Endothelial cell of umbilical vein (primary cell): ENCODE results near the gene EIF2B1. TPM values are rescaled to one million over a fixed set of nuclear protein-coding genes. Genes with fewer than 3 reads are reported as not detected.

Experiments used
- BruUV-seq: library from RNA; stranded (reverse); fragments of 400-500 nt; replicated peaks from 2 replicates; lab custom pipeline; 2021; lab: Mats Ljungman, UMichigan
- CTCF ChIA-PET: fragments of 300-600, 350-600 bp; sonication (Branson Sonifier 250); formaldehyde crosslinking; loops from one replicate; lab custom pipeline; 2021; ENCODE audit warnings: antibody characterized with exemption, inconsistent platforms; lab: Charles Lee
- POLR2A ChIA-PET: fragments of 300-600, 350-600 bp; sonication (Branson Sonifier 250); formaldehyde crosslinking; loops from one replicate; lab custom pipeline; 2021; ENCODE audit warnings: antibody characterized with exemption, inconsistent platforms; lab: Charles Lee
- DNase-seq: peaks from one replicate; pipeline ENCODE4 v3.0.0-alpha.2; 2011; ENCODE audit warnings: low read depth, low spot score
- FAIRE-seq: peaks from 2 replicates; lab custom pipeline; 2011; peaks lifted over from hg19 to GRCh38; lab: Jason Lieb, UNC
- H2AFZ ChIP-seq: 2 replicates; pipeline ENCODE4 v1.6.0; 2012; ENCODE audit warnings: low read depth, low read length, control low read depth, inconsistent platforms
- H3K27ac ChIP-seq: 2 replicates; pipeline ENCODE4 v1.5.1; 2011; ENCODE audit warnings: low read depth, mild to moderate bottlenecking, control low read depth, low read length, moderate library complexity; ENCODE audit not compliant: insufficient read depth
- H3K27me3 ChIP-seq, 2 experiments: 2 replicates each; pipeline versions ENCODE4 v1.6.0 to v1.6.1; 2011; ENCODE audit warnings: low read length in 2 of 2, mixed read lengths in 1 of 2; ENCODE audit not compliant: control insufficient read depth in 2 of 2, insufficient read depth in 2 of 2
- H3K36me3 ChIP-seq, 2 experiments: 2 replicates in 1 of 2; 3 replicates in 1 of 2; pipeline ENCODE4 v1.5.1; 2011; ENCODE audit warnings: low read length in 2 of 2, mild to moderate bottlenecking in 1 of 2, moderate library complexity in 1 of 2; ENCODE audit not compliant: control insufficient read depth in 2 of 2, insufficient read depth in 2 of 2; ENCODE audit errors: extremely low read depth in 1 of 2
- H3K4me1 ChIP-seq: 3 replicates; pipeline ENCODE4 v1.5.1; 2011; ENCODE audit warnings: mild to moderate bottlenecking, low read length; ENCODE audit not compliant: control insufficient read depth, insufficient read depth; ENCODE audit errors: extremely low read depth
- H3K4me2 ChIP-seq: 2 replicates; pipeline ENCODE4 v1.6.1; 2011; ENCODE audit warnings: low read length, control low read depth, mixed read lengths; ENCODE audit not compliant: insufficient read depth
- H3K4me3 ChIP-seq, 3 experiments: fragments of 200-600 bp in 1 of 3; sonication (generic), shearing (Covaris generic) in 1 of 3; replicated peaks in 1 of 3; 2 replicates each; pipeline ENCODE4 v1.5.1; 2011 to 2016; ENCODE audit warnings: control low read depth in 3 of 3, low read length in 3 of 3, mild to moderate bottlenecking in 2 of 3, inconsistent platforms in 1 of 3, low read depth in 1 of 3, moderate library complexity in 1 of 3; ENCODE audit not compliant: insufficient read depth in 1 of 3
- H3K79me2 ChIP-seq: 2 replicates; pipeline ENCODE4 v1.6.0; 2012; ENCODE audit warnings: low read length, inconsistent platforms; ENCODE audit not compliant: control insufficient read depth, insufficient read depth
- H3K9ac ChIP-seq: replicated peaks from 2 replicates; pipeline ENCODE3; 2011; ENCODE audit warnings: low read length, control low read depth; ENCODE audit not compliant: insufficient read depth; ENCODE audit errors: extremely low read depth
- H3K9me1 ChIP-seq: replicated peaks from 3 replicates; pipeline ENCODE4 v1.6.0; 2011; ENCODE audit warnings: mild to moderate bottlenecking, low read length; ENCODE audit not compliant: control insufficient read depth, insufficient read depth; ENCODE audit errors: extremely low read depth
- H3K9me3 ChIP-seq: replicated peaks from 2 replicates; pipeline ENCODE4 v1.5.1; 2012; ENCODE audit warnings: low read length, inconsistent platforms; ENCODE audit not compliant: control insufficient read depth, insufficient read depth
- H4K20me1 ChIP-seq: replicated peaks from 2 replicates; pipeline ENCODE3; 2011; ENCODE audit warnings: mild to moderate bottlenecking, low read length; ENCODE audit not compliant: control insufficient read depth, insufficient read depth; ENCODE audit errors: extremely low read depth
- EZH2 ChIP-seq: IDR thresholded peaks from 2 replicates; pipeline ENCODE4 v1.6.1; 2012; ENCODE audit warnings: borderline replicate concordance, low read depth, mild to moderate bottlenecking, moderate library complexity, low read length, inconsistent platforms; ENCODE audit not compliant: severe bottlenecking
- FOS ChIP-seq: IDR thresholded peaks from 2 replicates; pipeline ENCODE4 v1.6.1; 2011; ENCODE audit warnings: mild to moderate bottlenecking, low read length, moderate library complexity, borderline replicate concordance; ENCODE audit not compliant: insufficient read depth
- GATA2 ChIP-seq: IDR thresholded peaks from 2 replicates; pipeline ENCODE4 v1.7.0; 2011; ENCODE audit warnings: low read depth, mild to moderate bottlenecking, moderate library complexity, mixed read lengths, low read length; ENCODE audit not compliant: insufficient read length, insufficient read depth
- JUN ChIP-seq: IDR thresholded peaks from 2 replicates; pipeline ENCODE4 v1.6.1; 2011; ENCODE audit warnings: borderline replicate concordance, low read depth; ENCODE audit not compliant: insufficient read length, insufficient read depth
- MYC ChIP-seq: IDR thresholded peaks from one replicate; pipeline ENCODE4 v1.6.1; 2011; ENCODE audit warnings: mild to moderate bottlenecking, low read depth, low read length
- POLR2A ChIP-seq: IDR thresholded peaks from 2 replicates; pipeline ENCODE4 v1.6.1; 2012; ENCODE audit warnings: low read depth, mild to moderate bottlenecking, control low read depth, low read length
- POLR2AphosphoS5 ChIP-seq: IDR thresholded peaks from 2 replicates; pipeline ENCODE4 v1.6.1; 2012; ENCODE audit warnings: low read depth, mild to moderate bottlenecking, control low read depth, low read length, moderate library complexity; ENCODE audit not compliant: insufficient read depth
- dilution Hi-C: fragments of 300-500 bp; cut with MboI; formaldehyde crosslinking; loops from one replicate; pipeline ENCODE4 v1.15.0; 2019; ENCODE audit warnings: low sequenced_read_pairs; ENCODE audit not compliant: extremely low pct_ligation_motif_present
- intact Hi-C: fragments of 100-400 bp; cut with micrococcal nuclease; formaldehyde crosslinking; loops from one replicate; pipeline ENCODE4 v1.10.0; 2022
- polyA plus RNA-seq, 4 experiments: library from polyadenylated mRNA; depleted of rRNA in 3 of 4; stranded (reverse) in 3 of 4; unstranded in 1 of 4; fragments of >200 nt; gene quantifications; 2 replicates each; pipeline versions ENCODE4 v1.2.1 to v1.2.3, GENCODE V29; 2011 to 2012; ENCODE audit warnings: missing spikeins in 1 of 4
- total RNA-seq: library from RNA; stranded (reverse); gene quantifications from 2 replicates; pipeline ENCODE4 v1.2.3, GENCODE V29; 2021
- TF ChIP-seq, protein P1 (sequence below), 2 donors: IDR thresholded peaks; 1 replicate in 1 of 2; 2 replicates in 1 of 2; pipeline ENCODE4 v1.5.1; 2011; ENCODE audit warnings: low read length in 2 of 2, mild to moderate bottlenecking in 2 of 2, moderate library complexity in 2 of 2, control low read depth in 1 of 2, inconsistent platforms in 1 of 2, low read depth in 1 of 2; ENCODE audit not compliant: insufficient read depth in 1 of 2; ENCODE audit errors: extremely low read depth in 1 of 2

The EIF2B1 gene
- total and polyA plus RNA-seq, 2 donors (not counting 3 experiments of a cell fraction or from before 2014, with no cell fraction given): 32.6 to 61.8 TPM

DNA sequence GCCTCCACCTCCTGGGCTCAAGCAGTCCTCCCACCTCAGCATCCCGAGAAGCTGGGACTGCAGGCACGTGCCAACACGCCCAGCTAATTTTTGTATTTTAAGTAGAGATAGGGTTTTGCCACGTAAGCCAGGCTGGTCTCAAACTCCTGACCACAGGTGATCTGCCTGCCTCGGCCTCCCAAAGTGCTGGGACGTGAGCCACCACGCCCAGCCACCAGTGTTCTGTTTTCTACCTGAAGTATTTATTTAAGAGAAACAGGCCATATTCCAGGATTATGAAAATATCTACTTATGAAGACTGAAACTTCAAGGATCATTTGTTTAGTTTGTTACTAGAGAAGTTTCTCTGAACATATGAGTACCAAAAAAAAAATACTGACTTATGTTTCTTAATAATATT lies 10.4 kb upstream of the EIF2B1 start:
- no peak overlapping the region for H3K27ac ChIP-seq
- no peaks in the 10 kb centered on the region for H3K27me3 ChIP-seq
- dilution Hi-C loops: no loop called here
- no peaks in the 10 kb centered on the region for H3K9me3 ChIP-seq
- no peak overlapping the region for H3K4me2 ChIP-seq
- no peak overlapping the region for H2AFZ ChIP-seq
- ChIA-PET CTCF (interaction anchor here (1.3 kb wide), 1 partner anchor 13 kb away, joined by 4 read pairs; no protein-coding TSS in a partner anchor), POLR2A (no interaction called here)
- no peaks in the 10 kb centered on the region for H4K20me1 ChIP-seq
- intact Hi-C loops: no loop called here
- H3K9ac ChIP-seq: no peak overlapping the region
- no peaks in the 10 kb centered on the region for H3K79me2 ChIP-seq
- DNase-seq (no peak), FAIRE-seq (no peak)
- no TSS peak for BruUV-seq
- TF ChIP-seq FOS: no peak
- no peak for TF ChIP-seq EZH2
- TF ChIP-seq, protein P1, sequence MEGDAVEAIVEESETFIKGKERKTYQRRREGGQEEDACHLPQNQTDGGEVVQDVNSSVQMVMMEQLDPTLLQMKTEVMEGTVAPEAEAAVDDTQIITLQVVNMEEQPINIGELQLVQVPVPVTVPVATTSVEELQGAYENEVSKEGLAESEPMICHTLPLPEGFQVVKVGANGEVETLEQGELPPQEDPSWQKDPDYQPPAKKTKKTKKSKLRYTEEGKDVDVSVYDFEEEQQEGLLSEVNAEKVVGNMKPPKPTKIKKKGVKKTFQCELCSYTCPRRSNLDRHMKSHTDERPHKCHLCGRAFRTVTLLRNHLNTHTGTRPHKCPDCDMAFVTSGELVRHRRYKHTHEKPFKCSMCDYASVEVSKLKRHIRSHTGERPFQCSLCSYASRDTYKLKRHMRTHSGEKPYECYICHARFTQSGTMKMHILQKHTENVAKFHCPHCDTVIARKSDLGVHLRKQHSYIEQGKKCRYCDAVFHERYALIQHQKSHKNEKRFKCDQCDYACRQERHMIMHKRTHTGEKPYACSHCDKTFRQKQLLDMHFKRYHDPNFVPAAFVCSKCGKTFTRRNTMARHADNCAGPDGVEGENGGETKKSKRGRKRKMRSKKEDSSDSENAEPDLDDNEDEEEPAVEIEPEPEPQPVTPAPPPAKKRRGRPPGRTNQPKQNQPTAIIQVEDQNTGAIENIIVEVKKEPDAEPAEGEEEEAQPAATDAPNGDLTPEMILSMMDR (IDR thresholded peaks at IDR 0.05; ENCODE audit: extremely low read depth in 1 of 2, insufficient read depth in 1 of 2, low read depth in 1 of 2, low read length in 2 of 2): no peak
- TF ChIP-seq MYC: no peak
- no peak for TF ChIP-seq JUN
- no peak for TF ChIP-seq POLR2A
- no peak for TF ChIP-seq POLR2AphosphoS5
- no peak for TF ChIP-seq GATA2
- peaks cover 5 to 12% of the 10 kb centered on the region in 2 experiments for H3K36me3 ChIP-seq
- H3K4me3 ChIP-seq: no peak overlapping the region
- H3K4me1 ChIP-seq: no peaks in the 10 kb centered on the region
- no peaks in the 10 kb centered on the region for H3K9me1 ChIP-seq
